Calu3 (cell line): ENCODE data around the gene SPATA19. TPM values are rescaled to one million over a fixed set of nuclear protein-coding genes. Genes with fewer than 3 reads are reported as not detected.

Experiments
- BruUV-seq: library from RNA; stranded (reverse); fragments of 400-500 nt; replicated peaks from 2 replicates; lab custom pipeline; 2021; lab: Mats Ljungman, UMichigan
- CTCF ChIA-PET: fragments of 300-600 bp; sonication (Branson Sonifier 250); formaldehyde crosslinking; loops from one replicate; lab custom pipeline; 2022; ENCODE audit warnings: antibody characterized with exemption; lab: Charles Lee
- DNase-seq: peaks from one replicate; pipeline ENCODE4 v3.0.0; 2022
- H3K27ac Mint-ChIP-seq: one replicate; pipeline ENCODE4 v1.8.0; 2022; ENCODE audit warnings: mixed read lengths; ENCODE audit not compliant: unreplicated experiment
- H3K27me3 Mint-ChIP-seq: one replicate; pipeline ENCODE4 v1.8.0; 2022; ENCODE audit warnings: mixed read lengths; ENCODE audit not compliant: unreplicated experiment
- H3K36me3 Mint-ChIP-seq: one replicate; pipeline ENCODE4 v1.8.0; 2022; ENCODE audit warnings: mild to moderate bottlenecking, moderate library complexity, mixed read lengths; ENCODE audit not compliant: insufficient read depth, unreplicated experiment
- H3K4me1 Mint-ChIP-seq: one replicate; pipeline ENCODE4 v1.8.0; 2022; ENCODE audit warnings: mild to moderate bottlenecking, low read depth, mixed read lengths; ENCODE audit not compliant: unreplicated experiment
- H3K4me3 Mint-ChIP-seq: one replicate; pipeline ENCODE4 v1.8.0; 2022; ENCODE audit warnings: mild to moderate bottlenecking, low read depth, moderate library complexity, mixed read lengths; ENCODE audit not compliant: unreplicated experiment
- H3K9me3 Mint-ChIP-seq: one replicate; pipeline ENCODE4 v1.8.0; 2022; ENCODE audit warnings: low read depth, mixed read lengths; ENCODE audit not compliant: unreplicated experiment
- intact Hi-C: fragments of 100-400 bp; cut with micrococcal nuclease; formaldehyde crosslinking; loops from one replicate; pipeline ENCODE4 v1.10.0; 2022; ENCODE audit not compliant: unreplicated experiment
- total RNA-seq: library from RNA; stranded (reverse); gene quantifications from 2 replicates; pipeline ENCODE4 v1.2.3, GENCODE V29; 2022
- TF ChIP-seq, protein P1 (sequence below): fragments of 200-600 bp; IDR thresholded peaks from one replicate; pipeline ENCODE4 v1.8.0; 2022; ENCODE audit warnings: antibody characterized with exemption; ENCODE audit not compliant: unreplicated experiment

Gene SPATA19
- total RNA-seq, 1 experiment from 2014 or later = not detected

DNA sequence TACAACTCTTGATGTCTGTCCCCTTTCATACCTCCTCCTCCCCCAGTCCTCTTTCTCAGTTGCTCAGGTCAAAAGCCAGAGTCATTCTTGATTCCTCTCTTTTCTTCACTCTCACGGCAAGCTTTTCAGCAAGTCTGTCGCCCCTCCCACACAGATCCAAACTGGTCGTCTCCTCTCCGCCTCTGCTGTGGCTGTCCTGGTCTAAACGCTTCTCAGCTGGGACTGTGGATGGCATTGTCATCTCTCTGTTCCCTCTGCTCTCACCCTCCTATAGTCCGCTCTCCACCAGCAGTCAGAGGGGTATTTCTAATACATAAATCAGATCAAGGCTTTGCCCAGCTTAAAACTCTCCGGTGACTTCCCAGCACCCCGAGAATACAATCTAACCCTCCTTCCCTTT lies 46.8 kb upstream of the SPATA19 start:
- H3K36me3 Mint-ChIP-seq = no peaks in the 10 kb centered on the region
- H3K27me3 Mint-ChIP-seq = peaks cover 17% of the 10 kb centered on the region
- intact Hi-C loops = no loop called here
- BruUV-seq = no TSS peak
- no peak overlapping the region for H3K4me3 Mint-ChIP-seq
- H3K9me3 Mint-ChIP-seq = peaks cover 7% of the 10 kb centered on the region
- TF ChIP-seq, protein P1, sequence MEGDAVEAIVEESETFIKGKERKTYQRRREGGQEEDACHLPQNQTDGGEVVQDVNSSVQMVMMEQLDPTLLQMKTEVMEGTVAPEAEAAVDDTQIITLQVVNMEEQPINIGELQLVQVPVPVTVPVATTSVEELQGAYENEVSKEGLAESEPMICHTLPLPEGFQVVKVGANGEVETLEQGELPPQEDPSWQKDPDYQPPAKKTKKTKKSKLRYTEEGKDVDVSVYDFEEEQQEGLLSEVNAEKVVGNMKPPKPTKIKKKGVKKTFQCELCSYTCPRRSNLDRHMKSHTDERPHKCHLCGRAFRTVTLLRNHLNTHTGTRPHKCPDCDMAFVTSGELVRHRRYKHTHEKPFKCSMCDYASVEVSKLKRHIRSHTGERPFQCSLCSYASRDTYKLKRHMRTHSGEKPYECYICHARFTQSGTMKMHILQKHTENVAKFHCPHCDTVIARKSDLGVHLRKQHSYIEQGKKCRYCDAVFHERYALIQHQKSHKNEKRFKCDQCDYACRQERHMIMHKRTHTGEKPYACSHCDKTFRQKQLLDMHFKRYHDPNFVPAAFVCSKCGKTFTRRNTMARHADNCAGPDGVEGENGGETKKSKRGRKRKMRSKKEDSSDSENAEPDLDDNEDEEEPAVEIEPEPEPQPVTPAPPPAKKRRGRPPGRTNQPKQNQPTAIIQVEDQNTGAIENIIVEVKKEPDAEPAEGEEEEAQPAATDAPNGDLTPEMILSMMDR = no peak
- CTCF ChIA-PET = no interaction called here
- H3K4me1 Mint-ChIP-seq = no peaks in the 10 kb centered on the region
- no peak overlapping the region for H3K27ac Mint-ChIP-seq
- DNase-seq = no peak

DNA sequence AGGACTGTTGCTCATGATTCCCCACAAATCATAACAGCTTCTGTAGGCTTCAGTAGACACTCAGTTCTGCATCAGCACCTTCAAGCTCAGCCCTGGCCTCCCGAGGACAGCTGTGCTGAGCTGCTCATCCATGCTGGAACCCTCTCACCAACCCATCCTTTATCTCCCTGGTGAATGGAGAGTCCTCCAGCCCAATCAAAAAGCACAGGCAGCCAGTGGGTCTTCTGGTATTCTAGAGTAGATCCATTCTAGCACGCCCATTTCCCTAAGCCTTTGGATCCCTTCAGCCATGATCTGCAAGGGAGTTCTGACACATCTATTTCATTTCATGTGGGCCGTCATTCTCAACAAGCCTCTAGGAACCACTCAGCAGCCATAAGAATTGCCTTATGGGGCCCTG lies 44.6 kb upstream of the SPATA19 start:
- no peak overlapping the region for H3K27ac Mint-ChIP-seq
- intact Hi-C loops = no loop called here
- TF ChIP-seq, protein P1 = no peak
- peaks cover 17% of the 10 kb centered on the region for H3K27me3 Mint-ChIP-seq
- CTCF ChIA-PET = no interaction called here
- no peak for DNase-seq
- no peaks in the 10 kb centered on the region for H3K36me3 Mint-ChIP-seq
- no TSS peak for BruUV-seq
- H3K9me3 Mint-ChIP-seq = peaks cover 11% of the 10 kb centered on the region
- H3K4me1 Mint-ChIP-seq = no peaks in the 10 kb centered on the region
- no peak overlapping the region for H3K4me3 Mint-ChIP-seq

DNA sequence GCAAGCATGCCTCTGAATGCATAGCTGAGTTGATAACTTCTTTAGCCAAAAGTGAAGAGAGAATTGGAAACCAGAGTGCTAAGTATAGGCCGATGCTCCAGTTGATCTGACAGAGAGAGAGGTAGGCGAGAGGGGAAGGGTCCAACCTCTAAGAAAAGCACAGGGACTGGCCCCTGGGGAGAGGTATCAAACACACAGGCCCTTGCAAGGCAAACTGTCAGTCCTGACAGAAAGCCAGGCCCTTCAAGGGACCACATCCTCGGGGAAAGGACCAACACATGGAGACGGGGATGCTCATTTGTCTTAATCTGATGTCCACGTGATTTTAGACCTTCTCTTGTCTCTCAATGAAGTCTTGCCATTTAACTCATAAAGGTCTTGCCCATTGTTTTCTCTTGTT lies 43.9 kb upstream of the SPATA19 start:
- TF ChIP-seq, protein P1 = no peak
- DNase-seq = no peak
- CTCF ChIA-PET = no interaction called here
- H3K27ac Mint-ChIP-seq = no peak overlapping the region
- intact Hi-C loops = no loop called here
- no peak overlapping the region for H3K4me3 Mint-ChIP-seq
- H3K27me3 Mint-ChIP-seq = peaks cover 17% of the 10 kb centered on the region
- no TSS peak for BruUV-seq
- no peaks in the 10 kb centered on the region for H3K4me1 Mint-ChIP-seq
- peaks cover 11% of the 10 kb centered on the region for H3K9me3 Mint-ChIP-seq
- no peaks in the 10 kb centered on the region for H3K36me3 Mint-ChIP-seq

DNA sequence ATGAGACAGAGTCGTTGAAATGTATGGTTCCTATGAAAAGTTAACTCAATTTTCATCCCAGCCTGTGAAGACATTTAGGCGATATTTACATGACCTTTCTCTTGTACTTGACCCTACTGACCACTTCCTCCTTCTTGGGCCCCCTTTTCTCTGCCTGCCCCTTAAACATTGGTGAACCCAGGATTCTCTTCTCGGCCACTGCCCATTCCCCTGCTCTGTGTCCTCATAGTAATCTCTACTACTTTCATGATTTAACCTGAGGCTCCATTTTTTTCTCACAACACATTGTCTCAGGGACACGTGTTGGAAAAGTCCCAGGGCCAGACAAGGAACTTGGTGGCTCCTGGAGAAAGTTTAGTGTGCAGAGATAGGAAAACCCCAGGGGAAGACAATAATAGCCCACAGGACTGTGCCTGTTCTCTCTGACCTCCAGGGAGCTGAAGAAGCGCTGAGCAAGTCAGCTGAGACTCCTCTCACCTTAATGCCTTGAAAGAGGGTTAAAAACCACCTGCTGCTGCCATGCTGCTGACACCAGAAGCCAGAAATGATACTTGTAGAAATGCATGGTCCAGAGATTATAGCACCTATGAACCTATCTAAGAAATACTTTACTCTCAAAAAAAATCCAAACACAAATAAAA lies 42.5 kb upstream of the SPATA19 start:
- H3K27ac Mint-ChIP-seq = no peak overlapping the region
- intact Hi-C loops = no loop called here
- no peak overlapping the region for H3K4me3 Mint-ChIP-seq
- TF ChIP-seq, protein P1 = no peak
- H3K4me1 Mint-ChIP-seq = no peaks in the 10 kb centered on the region
- H3K27me3 Mint-ChIP-seq = peaks cover 14% of the 10 kb centered on the region
- H3K9me3 Mint-ChIP-seq = peaks cover 19% of the 10 kb centered on the region
- H3K36me3 Mint-ChIP-seq = no peaks in the 10 kb centered on the region
- no peak for DNase-seq
- BruUV-seq = no TSS peak
- CTCF ChIA-PET = no interaction called here
